Effector memory CD4-positive, alpha-beta T cell (primary cell): ENCODE results near the gene CRACDL.

ENCODE experiments used
- DNase-seq, 3 donors: peaks; one replicate each; pipeline ENCODE4 v3.0.0-alpha.2; 2020
- H3K27ac ChIP-seq: 2 replicates; pipeline ENCODE4 v1.7.0; 2013; ENCODE audit warnings: mild to moderate bottlenecking, low read length, moderate library complexity; ENCODE audit not compliant: insufficient read depth, poor library complexity, severe bottlenecking
- H3K27me3 ChIP-seq: replicated peaks from 2 replicates; pipeline ENCODE4 v1.7.0; 2013; ENCODE audit warnings: mild to moderate bottlenecking, low read length; ENCODE audit not compliant: insufficient read depth, control insufficient read depth, poor library complexity, severe bottlenecking
- H3K36me3 ChIP-seq: 2 replicates; pipeline ENCODE4 v1.7.0; 2013; ENCODE audit warnings: mild to moderate bottlenecking, low read length, moderate library complexity; ENCODE audit not compliant: control insufficient read depth, insufficient read depth
- H3K4me1 ChIP-seq: 2 replicates; pipeline ENCODE4 v1.7.0; 2013; ENCODE audit warnings: low read length, mild to moderate bottlenecking; ENCODE audit not compliant: control insufficient read depth, insufficient read depth, poor library complexity, severe bottlenecking
- H3K4me3 ChIP-seq: 2 replicates; pipeline ENCODE4 v1.7.0; 2013; ENCODE audit warnings: low read length, low read depth, mild to moderate bottlenecking; ENCODE audit not compliant: insufficient read depth, poor library complexity, severe bottlenecking
- H3K9me3 ChIP-seq: 2 replicates; pipeline ENCODE4 v1.7.0; 2013; ENCODE audit warnings: mild to moderate bottlenecking, low read length, moderate library complexity; ENCODE audit not compliant: control insufficient read depth

The CRACDL gene

DNA sequence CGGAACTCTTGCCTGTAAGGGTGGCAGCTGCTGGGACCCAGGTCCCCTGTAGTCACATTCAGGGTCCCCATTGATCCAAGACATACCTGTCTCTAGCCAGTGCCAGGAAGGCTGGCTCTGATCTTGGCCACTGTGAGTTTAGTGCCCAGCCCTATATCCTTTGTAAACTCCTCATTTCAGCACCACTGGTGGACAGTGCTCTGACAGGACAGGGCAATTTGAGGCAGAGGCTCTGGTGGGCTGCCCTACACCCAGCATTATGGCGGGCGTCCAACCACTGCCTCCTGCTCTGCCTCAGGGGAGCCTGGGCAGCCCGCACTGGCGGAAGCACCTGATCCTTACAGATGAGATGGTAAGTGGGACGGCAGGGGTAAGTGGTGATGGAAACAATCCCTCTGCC, 149.8 kb downstream of the CRACDL start:
- Histone ChIP-seq H3K27ac (no peak overlapping the region), H3K4me1 (no peaks in the 10 kb centered on the region), H3K9me3 (no peaks in the 10 kb centered on the region), H3K4me3 (no peak overlapping the region), H3K27me3 (no peaks in the 10 kb centered on the region), H3K36me3 (no peaks in the 10 kb centered on the region)
- DNase-seq = no peak

DNA sequence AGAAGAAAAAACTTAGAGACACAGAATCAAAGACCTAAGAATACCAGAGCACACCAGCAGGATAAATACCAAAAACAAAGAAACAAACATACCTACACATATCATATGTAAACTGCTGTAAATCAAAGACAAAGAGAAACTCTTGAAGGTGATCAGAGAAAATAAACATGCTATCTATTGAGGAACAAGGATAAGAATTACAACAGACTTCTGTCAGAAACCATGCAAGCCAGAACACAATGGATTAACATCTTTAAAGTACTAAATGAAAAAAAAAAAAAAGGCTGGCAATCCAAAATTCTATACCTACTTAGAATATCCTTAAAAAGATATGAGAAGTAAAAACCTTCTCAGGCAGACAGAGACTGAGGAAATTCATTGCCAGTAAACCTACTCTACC, 153.5 kb downstream of the CRACDL start:
- Histone ChIP-seq H3K4me3 (no peak overlapping the region), H3K4me1 (no peaks in the 10 kb centered on the region), H3K27me3 (no peaks in the 10 kb centered on the region), H3K36me3 (no peaks in the 10 kb centered on the region), H3K9me3 (no peaks in the 10 kb centered on the region), H3K27ac (no peak overlapping the region)
- DNase-seq = no peak

DNA sequence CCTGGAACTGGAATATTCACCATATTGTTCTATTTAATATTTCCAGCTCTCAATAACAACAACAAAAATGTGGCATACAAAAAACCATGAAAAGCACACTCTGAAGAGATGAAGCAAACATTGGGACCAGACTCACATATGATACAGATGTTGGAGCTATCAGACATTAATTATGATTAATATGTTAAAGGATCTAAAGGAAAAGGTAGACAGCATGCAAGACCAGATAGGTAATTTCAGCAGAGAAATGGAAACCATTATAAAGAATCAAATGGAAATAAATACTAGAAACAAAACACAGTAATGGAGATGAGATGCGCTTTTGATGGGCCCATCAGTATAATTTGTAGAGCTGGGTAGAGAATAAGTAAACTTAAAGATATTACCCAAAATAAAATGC, 154.2 kb downstream of the CRACDL start:
- Histone ChIP-seq H3K9me3 (no peaks in the 10 kb centered on the region), H3K4me1 (no peaks in the 10 kb centered on the region), H3K36me3 (no peaks in the 10 kb centered on the region), H3K27ac (no peak overlapping the region), H3K4me3 (no peak overlapping the region), H3K27me3 (no peaks in the 10 kb centered on the region)
- no peak for DNase-seq

DNA sequence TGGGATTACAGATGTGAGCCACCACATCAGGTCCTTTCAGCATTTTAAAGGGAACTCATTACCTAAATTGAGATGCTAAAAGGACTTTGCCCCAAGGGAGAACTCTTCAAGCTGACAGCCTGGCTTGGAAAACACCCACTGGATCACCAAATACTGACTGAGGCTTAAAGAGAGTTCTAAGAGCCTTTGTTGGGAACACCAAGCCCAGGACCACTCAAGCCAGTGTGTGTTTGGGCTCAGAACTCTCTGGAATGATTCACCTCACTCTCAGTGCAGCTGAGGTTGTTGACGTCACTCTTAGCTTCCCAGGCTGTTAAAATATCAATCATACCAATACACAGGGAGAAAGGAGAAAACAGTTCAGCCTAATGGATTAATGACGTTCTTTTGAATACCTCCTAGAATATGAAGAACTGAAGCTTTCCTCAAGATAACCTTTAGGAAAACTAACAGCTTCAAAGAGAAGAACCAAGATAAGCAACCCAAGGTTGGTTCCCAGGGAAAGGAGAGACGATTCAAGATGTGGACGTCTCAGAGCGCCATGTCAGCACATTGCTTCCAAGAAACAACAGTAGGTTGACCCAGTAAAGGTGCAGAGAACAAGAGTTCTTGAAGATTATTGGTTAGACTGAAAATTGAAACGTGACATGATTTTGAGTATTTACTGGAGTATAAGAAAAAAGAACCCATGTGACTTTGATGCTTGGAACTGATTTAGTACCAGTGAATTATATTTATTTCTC, 157.1 kb downstream of the CRACDL start:
- no peaks in the 10 kb centered on the region for H3K27me3 ChIP-seq
- no peak overlapping the region for H3K4me3 ChIP-seq
- DNase-seq = no peak
- H3K36me3 ChIP-seq = no peaks in the 10 kb centered on the region
- no peak overlapping the region for H3K27ac ChIP-seq
- H3K9me3 ChIP-seq = no peaks in the 10 kb centered on the region
- peaks cover 7% of the 10 kb centered on the region for H3K4me1 ChIP-seq

DNA sequence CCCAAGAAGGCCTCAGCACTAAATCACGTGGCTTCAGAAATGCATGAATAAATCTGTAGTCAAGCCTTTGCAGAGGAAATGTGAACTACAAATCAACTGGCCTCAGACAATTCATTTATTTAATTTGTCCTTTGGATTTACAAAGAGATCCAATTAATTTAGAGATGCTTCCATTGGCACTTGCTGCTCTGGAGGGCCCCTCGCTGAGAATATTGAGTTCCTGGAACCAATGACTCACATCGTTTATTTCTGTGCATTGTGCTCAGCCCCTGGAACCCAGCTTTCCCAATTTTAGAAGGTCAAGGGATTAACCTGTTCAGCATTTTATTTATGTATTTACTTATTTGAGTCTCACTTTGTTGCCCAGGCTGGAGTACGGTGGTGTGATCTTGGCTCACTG, 157.9 kb downstream of the CRACDL start:
- DNase-seq = no peak
- no peaks in the 10 kb centered on the region for H3K9me3 ChIP-seq

DNA sequence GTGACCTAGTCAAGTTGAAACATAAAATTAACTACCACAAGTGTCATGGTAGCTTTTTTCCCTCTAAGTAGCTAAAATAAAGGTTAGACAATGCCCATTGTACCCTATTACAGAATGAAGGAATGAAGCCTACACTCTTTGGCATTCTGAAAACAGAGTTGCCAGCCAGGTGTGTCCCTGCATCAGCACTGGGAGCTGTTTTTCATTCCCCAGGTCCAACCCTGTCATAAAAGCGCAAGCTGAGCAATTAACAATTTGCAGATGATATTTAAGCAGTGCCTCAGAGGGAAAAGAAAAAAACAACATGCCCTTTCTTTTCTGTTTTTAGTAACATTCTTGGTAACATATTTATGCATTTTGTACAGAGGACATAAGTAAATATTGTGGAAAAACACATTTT, 158.3 kb downstream of the CRACDL start:
- no peak for DNase-seq
- no peak overlapping the region for H3K27ac ChIP-seq
- H3K36me3 ChIP-seq = no peaks in the 10 kb centered on the region
- H3K27me3 ChIP-seq = no peaks in the 10 kb centered on the region
- H3K4me3 ChIP-seq = no peak overlapping the region
- no peaks in the 10 kb centered on the region for H3K9me3 ChIP-seq
- H3K4me1 ChIP-seq = peaks cover 19% of the 10 kb centered on the region

More for the DNA sequence above, 157.9 kb downstream of the CRACDL start:
- no peaks in the 10 kb centered on the region for H3K36me3 ChIP-seq
- no peak overlapping the region for H3K27ac ChIP-seq
- H3K4me1 ChIP-seq = peaks cover 15% of the 10 kb centered on the region
- no peaks in the 10 kb centered on the region for H3K27me3 ChIP-seq
- no peak overlapping the region for H3K4me3 ChIP-seq

DNA sequence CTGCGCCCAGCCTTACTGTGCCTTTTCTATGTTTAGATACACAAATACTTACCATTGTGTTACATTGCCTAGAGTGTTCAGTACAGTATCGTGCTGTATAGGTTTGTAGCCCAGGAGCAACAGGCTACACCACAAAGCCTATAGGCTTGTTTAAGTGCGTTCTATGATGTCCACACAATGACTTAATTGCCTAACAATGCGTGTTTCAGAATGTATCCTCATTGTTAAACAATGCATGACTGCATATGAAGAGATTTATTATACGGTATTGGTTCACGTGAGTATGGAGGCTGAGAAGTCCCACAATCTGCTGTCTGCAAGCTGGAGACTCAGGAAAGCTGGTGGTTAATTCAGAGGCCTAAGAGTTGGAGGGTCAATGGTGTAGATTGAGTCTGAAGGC, 158.9 kb downstream of the CRACDL start:
- Histone ChIP-seq H3K4me3 (no peak overlapping the region), H3K27ac (no peak overlapping the region), H3K4me1 (peaks cover 26% of the 10 kb centered on the region), H3K9me3 (no peaks in the 10 kb centered on the region), H3K36me3 (no peaks in the 10 kb centered on the region), H3K27me3 (no peaks in the 10 kb centered on the region)
- no peak for DNase-seq

DNA sequence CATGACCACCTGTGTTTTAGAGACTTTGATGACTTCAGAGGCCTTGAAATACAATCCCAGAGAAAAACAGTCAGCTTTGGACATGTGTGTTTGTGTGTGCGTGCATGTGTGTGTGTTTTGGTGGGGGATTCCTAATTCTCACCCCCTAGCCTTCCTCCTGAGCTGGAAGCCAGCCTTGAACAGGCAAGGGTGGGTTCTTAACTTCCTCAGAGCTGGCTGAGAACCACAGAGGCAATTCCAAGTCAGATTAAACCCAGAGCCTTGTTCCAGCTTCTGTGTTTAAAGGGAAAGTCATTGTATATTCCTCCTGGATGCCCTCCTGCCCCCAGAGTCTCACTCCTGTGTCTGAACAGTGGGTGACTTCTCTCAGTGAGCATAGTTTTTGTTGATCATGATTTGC, 159.9 kb downstream of the CRACDL start:
- DNase-seq = no peak
- peaks cover 33% of the 10 kb centered on the region for H3K4me1 ChIP-seq
- no peak overlapping the region for H3K4me3 ChIP-seq
- no peaks in the 10 kb centered on the region for H3K36me3 ChIP-seq
- H3K27me3 ChIP-seq = no peaks in the 10 kb centered on the region
- H3K27ac ChIP-seq = peak overlapping the region; percentile 24
- H3K9me3 ChIP-seq = no peaks in the 10 kb centered on the region

DNA sequence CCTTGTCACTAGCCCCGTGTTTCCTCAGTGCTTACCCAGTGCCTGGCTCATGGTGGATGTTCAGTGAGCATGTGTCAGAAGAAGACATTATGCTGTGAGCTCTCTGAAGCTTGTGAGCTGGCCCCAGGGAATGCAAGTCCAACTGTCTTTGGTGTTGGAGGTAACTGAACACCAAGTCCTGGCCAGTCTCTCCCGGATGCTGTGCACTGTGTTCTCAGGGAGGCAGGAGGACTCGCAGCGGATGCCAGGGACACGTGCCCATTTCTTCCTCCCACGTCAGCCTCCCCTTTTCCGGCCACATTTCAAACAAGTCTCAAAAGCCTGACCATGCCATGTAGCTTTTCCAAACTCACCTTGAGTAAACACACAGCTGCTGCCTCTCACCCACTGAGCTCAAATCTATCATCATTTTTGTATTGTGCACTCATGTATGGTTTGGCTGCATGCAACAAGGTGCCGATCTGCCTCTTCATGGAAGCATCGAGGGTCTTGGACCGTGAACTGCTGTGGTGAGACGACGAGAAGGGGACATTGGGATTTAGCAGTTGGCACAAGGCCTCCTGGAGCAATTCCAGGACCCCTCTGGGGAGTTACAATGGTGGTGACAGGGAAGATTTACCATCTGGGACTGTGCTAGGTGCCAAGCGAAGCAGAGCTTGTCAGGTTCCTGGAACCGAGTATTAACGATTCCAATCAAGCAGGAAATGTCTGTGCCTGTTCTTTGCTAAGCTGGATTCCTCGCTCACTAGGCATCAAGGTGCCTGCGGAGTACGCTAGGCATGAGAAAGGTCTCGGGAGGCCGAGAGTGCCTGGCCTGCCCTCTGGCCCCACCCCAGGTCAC, 160.7 kb downstream of the CRACDL start:
- Histone ChIP-seq H3K27ac (peak overlapping the region; percentile 79), H3K4me1 (peaks cover 39% of the 10 kb centered on the region), H3K4me3 (no peak overlapping the region), H3K27me3 (no peaks in the 10 kb centered on the region), H3K36me3 (no peaks in the 10 kb centered on the region), H3K9me3 (no peaks in the 10 kb centered on the region)
- no peak for DNase-seq

DNA sequence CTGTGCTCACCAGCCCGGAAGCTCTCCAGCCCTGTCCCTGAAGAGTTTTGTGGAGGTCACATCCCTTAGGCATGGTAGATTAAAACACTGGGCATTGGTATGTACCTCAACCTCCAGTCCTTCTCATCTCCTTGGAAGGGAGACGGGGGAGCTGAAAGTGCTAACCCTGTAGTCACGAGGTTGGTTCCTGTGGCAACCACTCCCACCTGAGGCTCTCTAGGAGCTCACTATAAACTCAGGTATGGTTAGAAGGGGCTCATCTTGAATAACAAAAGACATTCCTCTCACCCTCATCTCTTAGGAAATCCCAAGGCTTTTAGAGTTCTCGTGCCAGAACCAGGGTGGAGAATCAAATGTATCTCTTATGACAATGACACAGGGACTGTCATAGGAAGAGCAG, 162.1 kb downstream of the CRACDL start:
- no peak for DNase-seq
- Histone ChIP-seq H3K36me3 (no peaks in the 10 kb centered on the region), H3K4me1 (peaks cover 49% of the 10 kb centered on the region), H3K27me3 (no peaks in the 10 kb centered on the region), H3K9me3 (no peaks in the 10 kb centered on the region), H3K27ac (peak overlapping the region; percentile 79), H3K4me3 (no peak overlapping the region)
